ENCODE measurements around the gene NPHP3.

NPHP3 gene

DNA sequence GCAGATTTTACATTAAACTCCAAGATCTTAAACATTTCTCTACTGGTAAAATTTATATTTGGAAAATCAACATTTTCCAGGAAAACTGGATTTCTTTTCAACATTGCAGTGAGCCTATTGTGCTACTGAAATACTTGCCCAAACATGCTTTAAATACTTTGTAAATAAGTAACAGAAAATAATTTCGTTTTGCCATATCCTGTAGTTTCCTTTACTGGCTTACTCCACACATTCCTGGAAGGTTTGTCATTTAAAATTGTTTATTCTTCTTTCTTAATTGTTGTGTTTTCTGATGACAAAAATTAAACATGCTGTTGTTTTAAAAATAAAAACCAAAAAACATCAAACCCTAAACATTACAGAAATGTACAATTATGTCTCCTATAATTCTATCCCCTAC is 84.6 kb downstream of the NPHP3 start:
- TF ChIP-seq, protein P1, sequence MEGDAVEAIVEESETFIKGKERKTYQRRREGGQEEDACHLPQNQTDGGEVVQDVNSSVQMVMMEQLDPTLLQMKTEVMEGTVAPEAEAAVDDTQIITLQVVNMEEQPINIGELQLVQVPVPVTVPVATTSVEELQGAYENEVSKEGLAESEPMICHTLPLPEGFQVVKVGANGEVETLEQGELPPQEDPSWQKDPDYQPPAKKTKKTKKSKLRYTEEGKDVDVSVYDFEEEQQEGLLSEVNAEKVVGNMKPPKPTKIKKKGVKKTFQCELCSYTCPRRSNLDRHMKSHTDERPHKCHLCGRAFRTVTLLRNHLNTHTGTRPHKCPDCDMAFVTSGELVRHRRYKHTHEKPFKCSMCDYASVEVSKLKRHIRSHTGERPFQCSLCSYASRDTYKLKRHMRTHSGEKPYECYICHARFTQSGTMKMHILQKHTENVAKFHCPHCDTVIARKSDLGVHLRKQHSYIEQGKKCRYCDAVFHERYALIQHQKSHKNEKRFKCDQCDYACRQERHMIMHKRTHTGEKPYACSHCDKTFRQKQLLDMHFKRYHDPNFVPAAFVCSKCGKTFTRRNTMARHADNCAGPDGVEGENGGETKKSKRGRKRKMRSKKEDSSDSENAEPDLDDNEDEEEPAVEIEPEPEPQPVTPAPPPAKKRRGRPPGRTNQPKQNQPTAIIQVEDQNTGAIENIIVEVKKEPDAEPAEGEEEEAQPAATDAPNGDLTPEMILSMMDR (IDR thresholded peaks at IDR 0.05; ENCODE audit: low read depth, low read length), result no peak
- no peak overlapping the region for H3K4me3 ChIP-seq (replicated peaks in 1 of 2; ENCODE audit: low read depth in 2 of 2, low read length in 2 of 2)
- DNase-seq (ENCODE audit: low read depth in 2 of 2), result peak; percentile 43 to 69

DNA sequence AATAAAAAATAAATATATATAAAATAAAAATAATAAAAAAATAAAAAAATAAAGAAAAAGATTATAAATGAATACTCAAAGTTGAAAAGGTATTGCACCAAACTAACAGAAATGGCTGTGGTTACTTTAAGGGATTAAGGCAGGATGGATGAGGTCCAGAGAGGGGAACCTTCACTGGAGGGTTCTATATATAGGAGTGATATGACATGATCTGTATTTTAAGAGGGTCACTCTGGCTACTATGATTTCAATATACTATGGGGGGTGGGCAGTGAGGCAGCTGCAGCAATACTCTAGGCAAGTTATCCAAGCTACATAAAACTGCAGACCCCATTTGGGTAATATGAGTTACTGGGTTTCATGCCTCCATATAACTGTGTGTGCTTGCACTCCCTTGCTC is 87.2 kb downstream of the NPHP3 start:
- TF ChIP-seq, protein P1 (IDR thresholded peaks at IDR 0.05; ENCODE audit: low read depth, low read length), result no peak
- DNase-seq (ENCODE audit: low read depth in 2 of 2), result no peak
- H3K4me3 ChIP-seq (replicated peaks in 1 of 2; ENCODE audit: low read depth in 2 of 2, low read length in 2 of 2), result no peak overlapping the region
